Measurements from ENCODE around the gene ABHD6.

Gene ABHD6

DNA sequence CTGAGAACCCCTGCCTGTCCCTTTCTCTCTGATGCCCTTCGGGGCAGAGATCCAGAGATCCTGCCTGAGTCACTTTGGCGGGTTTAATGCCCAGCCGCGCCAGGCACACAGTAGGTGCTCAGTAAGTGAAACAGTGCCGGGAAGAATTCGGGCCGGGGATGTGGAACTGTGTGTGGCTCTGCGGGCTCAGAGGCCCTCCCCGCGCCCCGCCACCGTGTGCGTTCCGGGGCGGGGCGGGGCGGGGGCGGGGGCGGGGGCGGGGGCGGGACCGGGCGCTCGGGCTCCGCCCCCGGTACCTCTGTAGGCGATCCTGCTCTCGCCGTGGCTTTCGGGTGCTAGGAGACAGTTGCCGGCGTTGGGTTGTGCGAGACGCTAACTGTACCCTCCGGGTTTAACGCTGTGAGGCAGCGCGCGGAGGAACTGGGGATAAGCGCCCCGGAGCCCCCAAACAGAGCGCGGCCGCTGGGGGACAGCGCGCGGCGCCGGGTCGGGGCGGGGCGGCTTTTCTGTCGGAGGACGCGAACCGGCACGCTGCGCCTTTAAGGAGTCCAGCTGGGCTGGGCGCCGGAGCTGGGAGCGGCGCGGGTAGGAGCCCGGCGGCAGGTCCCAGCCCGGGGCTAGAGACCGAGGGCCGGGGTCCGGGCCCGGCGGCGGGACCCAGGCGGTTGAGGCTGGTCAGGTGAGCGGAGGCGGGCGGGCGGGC is at the start of gene ABHD6:
TSS of gene ABHD6 (plus strand) at position 555 of the 703 bp plus-strand sequence. CDS start 18,795 bp downstream, outside the sequence.
- TF ChIP-seq GATA2 (IDR thresholded peaks at IDR 0.05; ENCODE audit: low read depth, low read length) = no peak

DNA sequence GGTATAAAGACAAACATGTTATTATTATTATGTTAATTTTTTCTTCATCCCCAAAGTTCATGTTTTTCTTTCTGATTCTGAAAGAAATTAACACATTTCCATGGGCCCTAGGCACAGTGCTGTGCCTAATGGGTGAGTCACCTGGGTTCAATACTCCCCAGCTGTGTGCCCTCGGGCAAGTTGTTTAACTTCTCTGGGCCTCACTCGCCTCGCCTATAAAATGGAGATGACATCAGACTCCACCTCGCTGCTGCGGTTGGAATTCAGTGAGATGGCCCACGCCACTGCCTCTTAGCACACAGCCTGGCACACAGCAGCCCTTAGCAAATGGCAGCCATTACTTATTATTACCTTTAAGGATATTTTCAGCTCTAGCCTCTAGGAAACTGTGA is 49.4 kb upstream of the ABHD6 start:
- TF ChIP-seq GATA3 (IDR thresholded peaks at IDR 0.05; ENCODE audit: low read depth, low read length) (no peak), GATA2 (IDR thresholded peaks at IDR 0.05; ENCODE audit: low read depth, low read length) (no peak)

DNA sequence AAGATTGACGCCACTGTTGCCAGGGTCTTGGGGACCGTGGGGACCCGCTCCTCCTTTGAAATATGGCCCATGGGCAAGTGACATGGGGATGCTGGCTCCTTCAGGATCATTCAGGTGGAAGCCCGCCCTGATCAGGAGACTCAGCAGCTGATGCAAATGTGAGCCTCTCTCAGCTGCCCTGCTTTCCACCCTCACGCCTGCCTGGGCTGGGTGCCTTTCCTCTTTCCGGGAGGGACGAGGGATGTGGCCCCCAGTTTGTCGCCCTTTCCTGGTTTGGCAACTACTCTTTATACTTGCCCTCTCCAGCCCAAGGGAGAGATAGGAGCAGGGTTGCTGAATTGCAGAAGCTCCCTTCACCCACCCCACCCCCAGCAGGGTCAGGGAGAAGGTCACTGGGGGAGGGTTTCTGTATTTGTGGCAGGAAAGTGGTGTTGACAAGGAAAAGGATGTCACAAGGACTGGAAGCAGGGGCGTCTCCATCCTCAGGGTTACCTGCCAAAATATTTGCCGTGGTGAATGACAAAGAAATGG is 48.6 kb upstream of the ABHD6 start:
- TF ChIP-seq GATA3 (IDR thresholded peaks at IDR 0.05; ENCODE audit: low read depth, low read length) = no peak
- no peak for TF ChIP-seq GATA2 (IDR thresholded peaks at IDR 0.05; ENCODE audit: low read depth, low read length)

DNA sequence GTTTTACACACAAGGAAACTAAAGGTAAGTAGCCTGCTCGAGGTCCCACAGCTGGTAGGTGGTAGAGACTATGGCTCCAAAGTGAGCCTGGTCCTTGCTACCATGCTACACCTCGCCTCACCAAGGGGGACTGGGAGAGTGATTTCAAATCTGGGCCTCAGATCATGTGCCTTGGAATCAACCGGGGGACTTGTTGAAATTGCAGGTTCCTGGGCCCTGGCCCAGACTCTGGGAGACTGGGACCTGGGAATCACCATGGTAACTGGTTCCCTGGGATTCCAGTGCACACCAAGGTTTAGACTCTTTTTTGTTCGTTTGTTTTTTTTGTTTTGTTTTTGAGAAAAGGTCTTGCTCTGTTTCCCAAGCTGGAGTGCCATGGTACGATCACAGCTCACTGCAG is 47.9 kb upstream of the ABHD6 start:
- no peak for TF ChIP-seq GATA2 (IDR thresholded peaks at IDR 0.05; ENCODE audit: low read depth, low read length)
- no peak for TF ChIP-seq GATA3 (IDR thresholded peaks at IDR 0.05; ENCODE audit: low read depth, low read length)

GRCh38 chr3:58190291-58190690 is 47.3 kb upstream of the ABHD6 start:
- TF ChIP-seq GATA3 (IDR thresholded peaks at IDR 0.05; ENCODE audit: low read depth, low read length) = no peak
- TF ChIP-seq GATA2 (IDR thresholded peaks at IDR 0.05; ENCODE audit: low read depth, low read length) = no peak

DNA sequence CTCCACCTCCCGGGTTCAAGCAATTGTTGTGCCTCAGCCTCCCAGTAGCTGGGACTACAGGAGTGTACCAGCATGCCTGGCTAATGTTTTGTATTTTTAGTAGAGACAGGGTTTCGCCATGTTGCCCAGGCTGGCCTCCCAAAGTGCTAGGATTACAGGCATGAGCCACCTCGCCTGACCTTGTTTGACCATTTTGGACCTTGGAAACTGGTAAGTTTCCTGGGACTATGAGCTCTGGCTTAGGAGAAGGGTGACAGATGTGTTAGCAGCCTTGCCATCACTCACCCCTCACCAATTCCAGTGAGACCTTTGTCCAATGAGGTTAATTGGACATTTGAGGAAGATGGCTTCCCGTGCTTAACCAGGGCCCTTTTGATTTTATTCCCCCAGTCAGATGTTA is 46.7 kb upstream of the ABHD6 start:
- no peak for TF ChIP-seq GATA3 (IDR thresholded peaks at IDR 0.05; ENCODE audit: low read depth, low read length)
- no peak for TF ChIP-seq GATA2 (IDR thresholded peaks at IDR 0.05; ENCODE audit: low read depth, low read length)

DNA sequence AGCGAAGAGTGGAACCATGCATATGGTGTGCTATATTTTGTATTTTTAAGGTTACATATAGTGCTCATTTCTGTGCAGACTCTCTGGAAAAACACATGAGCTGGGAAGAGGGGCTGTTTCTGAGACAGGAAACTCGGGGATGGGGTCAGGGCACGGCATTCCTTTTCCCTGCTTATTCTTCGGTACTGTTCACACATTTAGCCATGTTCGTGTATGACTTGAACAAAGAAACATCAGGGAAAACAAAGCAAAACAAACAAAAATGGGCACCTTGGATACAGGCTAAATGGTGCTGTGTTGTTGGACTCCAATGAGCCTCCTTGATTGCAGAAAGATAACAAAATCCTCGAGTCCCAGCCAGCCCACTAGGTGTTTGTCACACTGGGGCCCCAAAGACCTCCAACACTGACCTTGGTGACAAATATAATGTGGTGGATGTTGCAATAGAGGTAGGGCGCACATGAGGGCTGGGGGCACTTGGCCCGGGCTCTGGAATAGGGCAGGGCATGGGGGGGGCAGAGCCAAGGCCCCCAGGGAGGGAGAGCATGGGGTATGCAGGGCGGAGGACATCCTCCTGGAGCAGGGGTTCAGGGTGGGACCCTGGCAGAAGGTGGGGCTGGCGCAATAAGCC is 46.1 kb upstream of the ABHD6 start:
- TF ChIP-seq GATA2 (IDR thresholded peaks at IDR 0.05; ENCODE audit: low read depth, low read length) (no peak), GATA3 (IDR thresholded peaks at IDR 0.05; ENCODE audit: low read depth, low read length) (no peak)

DNA sequence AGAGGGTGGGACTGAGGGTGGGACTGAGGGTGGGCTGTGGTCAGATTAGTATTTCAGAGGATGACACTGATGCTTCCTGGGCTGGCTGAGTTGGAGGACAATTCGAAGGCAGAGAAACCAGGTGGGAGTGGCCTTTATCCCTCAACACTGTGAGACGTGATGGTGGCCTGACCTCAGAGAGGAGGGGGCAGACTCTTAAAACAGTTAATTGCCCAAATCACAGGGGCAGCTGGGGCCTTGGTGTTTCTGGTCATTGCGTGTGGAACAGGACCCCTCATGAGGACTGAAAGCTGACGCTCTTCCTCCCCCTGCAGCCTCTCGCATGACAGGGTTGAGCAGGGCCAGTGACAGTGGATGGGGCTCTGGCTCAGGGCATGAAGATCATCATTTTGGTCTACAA is 45.5 kb upstream of the ABHD6 start:
- no peak for TF ChIP-seq GATA2 (IDR thresholded peaks at IDR 0.05; ENCODE audit: low read depth, low read length)
- TF ChIP-seq GATA3 (IDR thresholded peaks at IDR 0.05; ENCODE audit: low read depth, low read length) = no peak

GRCh38 chr3:58193682-58194407 is 43.7 kb upstream of the ABHD6 start:
- no peak for TF ChIP-seq GATA2 (IDR thresholded peaks at IDR 0.05; ENCODE audit: low read depth, low read length)

- no peak for TF ChIP-seq GATA2 (IDR thresholded peaks at IDR 0.05; ENCODE audit: low read depth, low read length)
- TF ChIP-seq GATA3 (IDR thresholded peaks at IDR 0.05; ENCODE audit: low read depth, low read length) = no peak
Observed at GRCh38 chr3:58197588-58197987, 40.0 kb upstream of the ABHD6 start.

- TF ChIP-seq GATA2 (IDR thresholded peaks at IDR 0.05; ENCODE audit: low read depth, low read length) (no peak), GATA3 (IDR thresholded peaks at IDR 0.05; ENCODE audit: low read depth, low read length) (no peak)
Observed at GRCh38 chr3:58198362-58198761, 39.2 kb upstream of the ABHD6 start.

GRCh38 chr3:58198804-58199203 is 38.8 kb upstream of the ABHD6 start:
- TF ChIP-seq GATA3 (IDR thresholded peaks at IDR 0.05; ENCODE audit: low read depth, low read length) (no peak), GATA2 (IDR thresholded peaks at IDR 0.05; ENCODE audit: low read depth, low read length) (no peak)

GRCh38 chr3:58200121-58200709 is 37.4 kb upstream of the ABHD6 start:
- TF ChIP-seq GATA2 (IDR thresholded peaks at IDR 0.05; ENCODE audit: low read depth, low read length) (no peak), GATA3 (IDR thresholded peaks at IDR 0.05; ENCODE audit: low read depth, low read length) (no peak)

DNA sequence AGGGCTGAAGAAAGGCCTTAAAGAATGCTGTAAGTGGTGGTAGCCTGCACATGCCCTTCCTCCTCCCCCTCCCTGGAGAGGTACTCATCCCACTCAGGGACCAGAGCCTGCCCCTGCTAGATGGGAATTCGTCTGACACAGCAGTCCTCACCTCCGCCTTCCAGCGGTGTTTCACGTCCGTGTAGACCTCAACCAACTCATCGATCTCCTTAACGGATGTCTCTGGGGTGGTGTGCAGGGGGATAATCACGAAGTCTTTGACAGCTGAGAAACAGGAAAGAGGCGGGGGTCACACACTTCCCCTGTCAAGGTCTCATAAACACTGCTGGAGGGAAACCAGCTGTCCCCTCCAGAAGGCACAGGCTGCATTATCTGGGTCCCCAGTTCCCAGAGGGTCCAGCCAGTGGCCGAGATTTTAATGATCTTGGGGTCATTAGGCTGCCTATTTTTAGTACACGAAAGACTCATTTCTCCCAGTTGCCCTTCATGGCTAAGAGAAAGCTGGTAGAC is 36.7 kb upstream of the ABHD6 start:
- no peak for TF ChIP-seq GATA2 (IDR thresholded peaks at IDR 0.05; ENCODE audit: low read depth, low read length)
